ENCODE measurements around the gene DLGAP1.

Gene DLGAP1

DNA sequence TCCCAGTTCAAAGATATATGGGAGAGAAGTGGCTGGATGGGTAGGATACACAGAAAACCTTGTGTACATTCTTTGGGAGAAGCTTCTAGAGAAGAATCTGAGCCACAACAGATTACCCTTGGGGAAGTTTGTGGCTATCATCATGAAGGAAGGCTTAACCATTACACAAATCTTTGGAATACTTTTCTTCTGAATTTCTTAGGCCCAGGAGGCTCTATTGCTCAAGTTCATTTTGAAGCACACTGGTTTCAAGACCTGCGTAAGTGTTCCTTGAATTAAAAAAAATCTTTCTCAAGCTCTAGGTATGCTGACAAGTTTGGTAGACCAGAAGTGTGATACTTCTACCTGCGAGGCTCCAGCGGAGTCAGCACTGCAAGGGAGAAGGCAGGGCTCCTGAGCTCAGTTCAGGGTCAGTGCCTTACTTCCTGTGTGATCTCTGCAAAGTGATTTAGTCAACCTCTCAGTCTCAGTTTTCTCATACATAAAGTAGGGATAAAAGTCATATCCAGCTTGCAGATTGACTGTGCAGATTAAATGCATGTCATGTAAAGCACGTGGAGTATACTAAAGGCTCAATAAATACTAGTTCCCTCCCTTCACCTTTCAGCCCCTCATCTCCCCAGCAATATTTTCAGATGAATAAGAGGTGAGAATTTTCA is 438.6 kb downstream of the DLGAP1 start:
- no peaks in the 10 kb centered on the region for H3K36me3 ChIP-seq (ENCODE audit: insufficient read depth, low read length)
- no peak overlapping the region for H3K9ac ChIP-seq (ENCODE audit: low read depth, low read length)
- no peaks in the 10 kb centered on the region for H3K4me1 ChIP-seq (ENCODE audit: control insufficient read depth, insufficient read depth, low read length)
- H3K4me3 ChIP-seq (ENCODE audit: low read length): no peak overlapping the region
- H3K4me2 ChIP-seq (ENCODE audit: low read length): no peak overlapping the region
- H3K27me3 ChIP-seq (ENCODE audit: control insufficient read depth, insufficient read depth, low read length): no peaks in the 10 kb centered on the region
- no peaks in the 10 kb centered on the region for H3K9me3 ChIP-seq (replicated peaks; ENCODE audit: low read length)

DNA sequence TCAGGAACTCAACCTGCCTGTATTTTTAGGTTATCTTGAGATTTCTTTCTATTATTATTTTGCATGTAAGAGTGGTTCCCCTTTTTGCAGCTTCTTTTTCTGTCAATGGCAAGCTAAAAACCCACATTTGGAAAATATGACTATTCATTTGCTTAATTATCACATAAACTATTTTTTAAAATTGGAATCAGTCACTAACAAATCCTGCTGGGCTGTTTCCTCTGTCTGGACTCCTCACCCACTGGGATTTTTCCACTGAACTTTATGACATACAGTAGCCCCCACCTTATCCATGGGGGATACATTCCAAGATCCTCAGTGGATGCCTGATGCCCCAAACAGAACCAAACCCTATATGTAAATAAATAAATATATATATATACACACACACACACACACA is 447.3 kb downstream of the DLGAP1 start:
- Histone ChIP-seq H3K9ac (ENCODE audit: low read depth, low read length) (no peak overlapping the region), H3K4me3 (ENCODE audit: low read length) (no peak overlapping the region), H3K27me3 (ENCODE audit: control insufficient read depth, insufficient read depth, low read length) (no peaks in the 10 kb centered on the region), H3K9me3 (replicated peaks; ENCODE audit: low read length) (no peaks in the 10 kb centered on the region), H3K4me2 (ENCODE audit: low read length) (no peak overlapping the region), H3K4me1 (ENCODE audit: control insufficient read depth, insufficient read depth, low read length) (peaks cover 9% of the 10 kb centered on the region), H3K36me3 (ENCODE audit: insufficient read depth, low read length) (no peaks in the 10 kb centered on the region)

- no peaks in the 10 kb centered on the region for H3K36me3 ChIP-seq (ENCODE audit: insufficient read depth, low read length)
- peaks cover 9% of the 10 kb centered on the region for H3K4me1 ChIP-seq (ENCODE audit: control insufficient read depth, insufficient read depth, low read length)
- no peaks in the 10 kb centered on the region for H3K9me3 ChIP-seq (replicated peaks; ENCODE audit: low read length)
- peaks cover 16% of the 10 kb centered on the region for H3K27me3 ChIP-seq (ENCODE audit: control insufficient read depth, insufficient read depth, low read length)
- H3K9ac ChIP-seq (ENCODE audit: low read depth, low read length): no peak overlapping the region
- H3K4me3 ChIP-seq (ENCODE audit: low read length): no peak overlapping the region
- H3K4me2 ChIP-seq (ENCODE audit: low read length): no peak overlapping the region
Measured at GRCh38 chr18:4004183-4004829, 450.8 kb downstream of the DLGAP1 start.

DNA sequence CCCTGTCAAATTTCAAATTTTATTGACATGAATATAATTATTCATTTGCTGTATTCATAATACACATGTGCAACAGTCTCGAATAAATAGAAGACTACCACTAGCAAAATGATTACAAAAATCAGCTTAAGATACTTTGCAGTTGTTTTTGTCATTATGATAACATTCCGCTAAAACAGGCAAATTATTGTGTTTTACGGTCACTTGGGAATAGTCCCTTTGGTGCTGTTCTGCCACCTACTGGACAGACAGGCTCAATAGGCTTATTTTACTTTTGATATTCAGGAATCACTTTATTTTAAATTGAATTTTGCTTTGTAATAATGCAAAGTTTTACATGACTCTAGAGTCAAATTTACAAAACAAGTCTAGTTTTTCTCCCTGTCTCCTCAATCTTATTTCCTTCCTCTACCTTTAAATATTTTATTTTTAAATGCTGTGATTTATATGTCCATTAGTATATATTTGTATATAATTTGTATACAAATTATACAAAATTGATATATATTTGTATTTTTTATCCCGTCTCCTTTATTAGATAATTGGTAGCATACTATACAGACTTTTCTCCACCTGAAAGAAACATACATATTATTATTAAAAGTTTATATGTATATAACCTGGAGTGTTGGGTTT is 456.3 kb downstream of the DLGAP1 start:
- Histone ChIP-seq H3K9ac (ENCODE audit: low read depth, low read length) (no peak overlapping the region), H3K4me3 (ENCODE audit: low read length) (no peak overlapping the region), H3K4me2 (ENCODE audit: low read length) (no peak overlapping the region), H3K9me3 (replicated peaks; ENCODE audit: low read length) (no peaks in the 10 kb centered on the region), H3K27me3 (ENCODE audit: control insufficient read depth, insufficient read depth, low read length) (peaks cover 16% of the 10 kb centered on the region), H3K36me3 (ENCODE audit: insufficient read depth, low read length) (no peaks in the 10 kb centered on the region), H3K4me1 (ENCODE audit: control insufficient read depth, insufficient read depth, low read length) (no peaks in the 10 kb centered on the region)

- Histone ChIP-seq H3K4me1 (ENCODE audit: control insufficient read depth, insufficient read depth, low read length) (no peaks in the 10 kb centered on the region), H3K4me3 (ENCODE audit: low read length) (no peak overlapping the region), H3K4me2 (ENCODE audit: low read length) (no peak overlapping the region), H3K9ac (ENCODE audit: low read depth, low read length) (no peak overlapping the region), H3K27me3 (ENCODE audit: control insufficient read depth, insufficient read depth, low read length) (peaks cover 7% of the 10 kb centered on the region), H3K36me3 (ENCODE audit: insufficient read depth, low read length) (no peaks in the 10 kb centered on the region), H3K9me3 (replicated peaks; ENCODE audit: low read length) (no peaks in the 10 kb centered on the region)
Measured at GRCh38 chr18:3995476-3996102, 459.5 kb downstream of the DLGAP1 start.

DNA sequence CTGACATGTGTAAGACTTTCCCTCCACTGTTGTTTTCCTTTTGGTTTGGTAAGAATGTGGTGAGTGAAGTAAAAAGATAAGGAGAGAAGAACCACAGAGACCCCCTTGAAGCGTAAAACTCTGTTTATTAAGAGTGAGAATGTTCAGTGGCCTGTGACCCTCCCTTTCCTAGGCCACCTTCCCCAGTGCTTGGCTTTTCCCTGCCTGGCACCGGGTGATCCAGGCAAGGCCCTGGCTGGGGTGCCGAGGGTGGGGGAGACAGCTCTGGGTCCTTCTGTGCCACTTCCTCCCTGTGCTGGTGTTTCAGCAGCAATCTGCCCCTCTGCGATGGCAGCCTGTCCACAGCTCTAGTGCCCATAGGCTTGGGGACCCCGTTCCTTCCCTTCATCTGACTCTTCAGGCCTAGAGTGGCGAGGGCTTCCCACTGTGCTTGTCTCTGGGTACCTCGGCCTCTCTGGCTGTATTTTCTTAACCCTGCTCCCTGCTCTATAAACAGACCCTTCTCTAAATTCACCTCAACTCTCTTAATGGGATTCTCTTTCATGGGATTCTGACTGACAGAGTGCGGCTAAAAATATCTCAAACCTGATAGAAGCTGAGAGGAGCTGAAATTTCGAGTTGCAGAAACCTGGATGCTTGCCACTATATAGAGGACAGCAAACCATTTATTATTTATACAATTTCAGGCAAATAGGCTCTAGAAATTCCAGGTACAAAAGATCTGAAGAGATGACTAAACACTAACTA is 461.0 kb downstream of the DLGAP1 start:
- Histone ChIP-seq H3K27me3 (ENCODE audit: control insufficient read depth, insufficient read depth, low read length) (peaks cover 3% of the 10 kb centered on the region), H3K9me3 (replicated peaks; ENCODE audit: low read length) (no peaks in the 10 kb centered on the region), H3K4me2 (ENCODE audit: low read length) (no peak overlapping the region), H3K4me1 (ENCODE audit: control insufficient read depth, insufficient read depth, low read length) (no peaks in the 10 kb centered on the region), H3K4me3 (ENCODE audit: low read length) (no peak overlapping the region), H3K36me3 (ENCODE audit: insufficient read depth, low read length) (no peaks in the 10 kb centered on the region), H3K9ac (ENCODE audit: low read depth, low read length) (no peak overlapping the region)

DNA sequence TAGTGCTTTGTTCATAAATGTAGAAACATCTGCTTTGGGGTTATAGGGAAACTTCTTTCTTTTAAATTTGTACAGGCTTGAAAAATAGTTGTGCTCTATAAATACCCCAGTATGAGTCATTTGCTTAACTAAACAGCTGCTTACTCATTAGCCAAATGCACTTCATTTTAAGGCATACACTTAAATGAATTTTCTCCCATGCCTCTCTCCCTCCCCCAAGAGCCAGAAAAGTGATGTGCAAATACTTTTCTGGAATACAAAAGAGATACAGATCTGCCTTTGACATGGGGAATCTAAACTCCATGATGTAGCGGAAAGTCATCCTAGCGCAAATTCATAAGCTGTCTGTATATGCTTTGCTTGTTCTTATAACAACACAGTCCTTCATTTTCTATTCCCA is 469.4 kb downstream of the DLGAP1 start:
- peaks cover 21% of the 10 kb centered on the region for H3K4me1 ChIP-seq (ENCODE audit: control insufficient read depth, insufficient read depth, low read length)
- H3K36me3 ChIP-seq (ENCODE audit: insufficient read depth, low read length): no peaks in the 10 kb centered on the region
- H3K9me3 ChIP-seq (replicated peaks; ENCODE audit: low read length): no peaks in the 10 kb centered on the region
- H3K4me2 ChIP-seq (ENCODE audit: low read length): no peak overlapping the region
- H3K27me3 ChIP-seq (ENCODE audit: control insufficient read depth, insufficient read depth, low read length): no peaks in the 10 kb centered on the region
- H3K4me3 ChIP-seq (ENCODE audit: low read length): no peak overlapping the region
- no peak overlapping the region for H3K9ac ChIP-seq (ENCODE audit: low read depth, low read length)

GRCh38 chr18:3985020-3985419 is 470.1 kb downstream of the DLGAP1 start:
- Histone ChIP-seq H3K4me1 (ENCODE audit: control insufficient read depth, insufficient read depth, low read length) (peaks cover 21% of the 10 kb centered on the region), H3K4me3 (ENCODE audit: low read length) (no peak overlapping the region), H3K27me3 (ENCODE audit: control insufficient read depth, insufficient read depth, low read length) (no peaks in the 10 kb centered on the region), H3K4me2 (ENCODE audit: low read length) (no peak overlapping the region), H3K9me3 (replicated peaks; ENCODE audit: low read length) (no peaks in the 10 kb centered on the region), H3K36me3 (ENCODE audit: insufficient read depth, low read length) (no peaks in the 10 kb centered on the region), H3K9ac (ENCODE audit: low read depth, low read length) (no peak overlapping the region)

- Histone ChIP-seq H3K4me2 (ENCODE audit: low read length) (no peak overlapping the region), H3K9ac (ENCODE audit: low read depth, low read length) (no peak overlapping the region), H3K27me3 (ENCODE audit: control insufficient read depth, insufficient read depth, low read length) (no peaks in the 10 kb centered on the region), H3K9me3 (replicated peaks; ENCODE audit: low read length) (no peaks in the 10 kb centered on the region), H3K36me3 (ENCODE audit: insufficient read depth, low read length) (no peaks in the 10 kb centered on the region), H3K4me3 (ENCODE audit: low read length) (no peak overlapping the region), H3K4me1 (ENCODE audit: control insufficient read depth, insufficient read depth, low read length) (peaks cover 21% of the 10 kb centered on the region)
Measured at GRCh38 chr18:3984163-3984757, 470.8 kb downstream of the DLGAP1 start.

- Histone ChIP-seq H3K9me3 (replicated peaks; ENCODE audit: low read length) (no peaks in the 10 kb centered on the region), H3K27me3 (ENCODE audit: control insufficient read depth, insufficient read depth, low read length) (no peaks in the 10 kb centered on the region), H3K9ac (ENCODE audit: low read depth, low read length) (no peak overlapping the region), H3K4me3 (ENCODE audit: low read length) (no peak overlapping the region), H3K4me1 (ENCODE audit: control insufficient read depth, insufficient read depth, low read length) (peaks cover 21% of the 10 kb centered on the region), H3K4me2 (ENCODE audit: low read length) (peak overlapping the region; percentile 8), H3K36me3 (ENCODE audit: insufficient read depth, low read length) (no peaks in the 10 kb centered on the region)
Measured at GRCh38 chr18:3983351-3983969, 471.6 kb downstream of the DLGAP1 start.
